ENCODE results near the gene TEP1. TPM values are rescaled to one million over a fixed set of nuclear protein-coding genes. Genes with fewer than 3 reads are reported as not detected.

The TEP1 gene
- total and polyA plus RNA-seq, 10 of the 15 experiments (the other 5 are each of a cell fraction or from before 2014, with no cell fraction given): 3.3 to 29.7 (median 16.8) TPM

- no peak for TF ChIP-seq TARDBP (IDR thresholded peaks at IDR 0.05; ENCODE audit: borderline replicate concordance)
- TF ChIP-seq NFYB (IDR thresholded peaks at IDR 0.05; ENCODE audit: insufficient read depth, low read depth, low read length): no peak
- TF ChIP-seq SMAD1 (IDR thresholded peaks at IDR 0.05; ENCODE audit: low read depth, partially characterized antibody): no peak
- TF ChIP-seq ZBTB40 (IDR thresholded peaks at IDR 0.05; ENCODE audit: borderline replicate concordance): no peak
- no peak for TF ChIP-seq TCF7 (IDR thresholded peaks at IDR 0.05; ENCODE audit: borderline replicate concordance)
- TF ChIP-seq CREB1 (IDR thresholded peaks at IDR 0.05; ENCODE audit: low read depth): no peak
- no peak for TF ChIP-seq BRCA1 (IDR thresholded peaks at IDR 0.05; ENCODE audit: low read depth, low read length)
- peak; percentile 52; the same call in 1 of the 2 replicates for TF ChIP-seq POLR2A (IDR thresholded peaks at IDR 0.05; ENCODE audit: low read depth, low read length)
- TF ChIP-seq RAD51 (IDR thresholded peaks at IDR 0.05): no peak
- TF ChIP-seq HCFC1 (IDR thresholded peaks at IDR 0.05; ENCODE audit: low read length): no peak
- no peak for TF ChIP-seq RCOR1 (conservative IDR thresholded peaks at IDR 0.05; ENCODE audit: low read depth, low read length)
- TF ChIP-seq, protein P1, sequence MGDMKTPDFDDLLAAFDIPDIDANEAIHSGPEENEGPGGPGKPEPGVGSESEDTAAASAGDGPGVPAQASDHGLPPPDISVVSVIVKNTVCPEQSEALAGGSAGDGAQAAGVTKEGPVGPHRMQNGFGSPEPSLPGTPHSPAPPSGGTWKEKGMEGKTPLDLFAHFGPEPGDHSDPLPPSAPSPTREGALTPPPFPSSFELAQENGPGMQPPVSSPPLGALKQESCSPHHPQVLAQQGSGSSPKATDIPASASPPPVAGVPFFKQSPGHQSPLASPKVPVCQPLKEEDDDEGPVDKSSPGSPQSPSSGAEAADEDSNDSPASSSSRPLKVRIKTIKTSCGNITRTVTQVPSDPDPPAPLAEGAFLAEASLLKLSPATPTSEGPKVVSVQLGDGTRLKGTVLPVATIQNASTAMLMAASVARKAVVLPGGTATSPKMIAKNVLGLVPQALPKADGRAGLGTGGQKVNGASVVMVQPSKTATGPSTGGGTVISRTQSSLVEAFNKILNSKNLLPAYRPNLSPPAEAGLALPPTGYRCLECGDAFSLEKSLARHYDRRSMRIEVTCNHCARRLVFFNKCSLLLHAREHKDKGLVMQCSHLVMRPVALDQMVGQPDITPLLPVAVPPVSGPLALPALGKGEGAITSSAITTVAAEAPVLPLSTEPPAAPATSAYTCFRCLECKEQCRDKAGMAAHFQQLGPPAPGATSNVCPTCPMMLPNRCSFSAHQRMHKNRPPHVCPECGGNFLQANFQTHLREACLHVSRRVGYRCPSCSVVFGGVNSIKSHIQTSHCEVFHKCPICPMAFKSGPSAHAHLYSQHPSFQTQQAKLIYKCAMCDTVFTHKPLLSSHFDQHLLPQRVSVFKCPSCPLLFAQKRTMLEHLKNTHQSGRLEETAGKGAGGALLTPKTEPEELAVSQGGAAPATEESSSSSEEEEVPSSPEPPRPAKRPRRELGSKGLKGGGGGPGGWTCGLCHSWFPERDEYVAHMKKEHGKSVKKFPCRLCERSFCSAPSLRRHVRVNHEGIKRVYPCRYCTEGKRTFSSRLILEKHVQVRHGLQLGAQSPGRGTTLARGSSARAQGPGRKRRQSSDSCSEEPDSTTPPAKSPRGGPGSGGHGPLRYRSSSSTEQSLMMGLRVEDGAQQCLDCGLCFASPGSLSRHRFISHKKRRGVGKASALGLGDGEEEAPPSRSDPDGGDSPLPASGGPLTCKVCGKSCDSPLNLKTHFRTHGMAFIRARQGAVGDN (IDR thresholded peaks at IDR 0.05): no peak
- no peak for TF ChIP-seq ATF3 (IDR thresholded peaks at IDR 0.05; ENCODE audit: borderline replicate concordance, extremely low read depth, low read depth, low read length)
Observed at GRCh38 chr14:20456971-20457370, 43.7 kb upstream of the TEP1 start (continued).
